Endothelial cell of umbilical vein (primary cell): ENCODE results near the gene FBXL13. TPM values are rescaled to one million over a fixed set of nuclear protein-coding genes. Genes with fewer than 3 reads are reported as not detected.

Experiments used
- BruUV-seq: library from RNA; stranded (reverse); fragments of 400-500 nt; replicated peaks from 2 replicates; lab custom pipeline; 2021; lab: Mats Ljungman, UMichigan
- CTCF ChIA-PET: fragments of 300-600, 350-600 bp; sonication (Branson Sonifier 250); formaldehyde crosslinking; loops from one replicate; lab custom pipeline; 2021; ENCODE audit warnings: antibody characterized with exemption, inconsistent platforms; lab: Charles Lee
- POLR2A ChIA-PET: fragments of 300-600, 350-600 bp; sonication (Branson Sonifier 250); formaldehyde crosslinking; loops from one replicate; lab custom pipeline; 2021; ENCODE audit warnings: antibody characterized with exemption, inconsistent platforms; lab: Charles Lee
- DNase-seq: peaks from one replicate; pipeline ENCODE4 v3.0.0-alpha.2; 2011; ENCODE audit warnings: low read depth, low spot score
- FAIRE-seq: peaks from 2 replicates; lab custom pipeline; 2011; peaks lifted over from hg19 to GRCh38; lab: Jason Lieb, UNC
- H2AFZ ChIP-seq: 2 replicates; pipeline ENCODE4 v1.6.0; 2012; ENCODE audit warnings: low read depth, low read length, control low read depth, inconsistent platforms
- H3K27ac ChIP-seq: 2 replicates; pipeline ENCODE4 v1.5.1; 2011; ENCODE audit warnings: low read depth, mild to moderate bottlenecking, control low read depth, low read length, moderate library complexity; ENCODE audit not compliant: insufficient read depth
- H3K27me3 ChIP-seq, 2 experiments: 2 replicates each; pipeline versions ENCODE4 v1.6.0 to v1.6.1; 2011; ENCODE audit warnings: low read length in 2 of 2, mixed read lengths in 1 of 2; ENCODE audit not compliant: control insufficient read depth in 2 of 2, insufficient read depth in 2 of 2
- H3K36me3 ChIP-seq, 2 experiments: 2 replicates in 1 of 2; 3 replicates in 1 of 2; pipeline ENCODE4 v1.5.1; 2011; ENCODE audit warnings: low read length in 2 of 2, mild to moderate bottlenecking in 1 of 2, moderate library complexity in 1 of 2; ENCODE audit not compliant: control insufficient read depth in 2 of 2, insufficient read depth in 2 of 2; ENCODE audit errors: extremely low read depth in 1 of 2
- H3K4me1 ChIP-seq: 3 replicates; pipeline ENCODE4 v1.5.1; 2011; ENCODE audit warnings: mild to moderate bottlenecking, low read length; ENCODE audit not compliant: control insufficient read depth, insufficient read depth; ENCODE audit errors: extremely low read depth
- H3K4me2 ChIP-seq: 2 replicates; pipeline ENCODE4 v1.6.1; 2011; ENCODE audit warnings: low read length, control low read depth, mixed read lengths; ENCODE audit not compliant: insufficient read depth
- H3K4me3 ChIP-seq, 3 experiments: fragments of 200-600 bp in 1 of 3; sonication (generic), shearing (Covaris generic) in 1 of 3; replicated peaks in 1 of 3; 2 replicates each; pipeline ENCODE4 v1.5.1; 2011 to 2016; ENCODE audit warnings: control low read depth in 3 of 3, low read length in 3 of 3, mild to moderate bottlenecking in 2 of 3, inconsistent platforms in 1 of 3, low read depth in 1 of 3, moderate library complexity in 1 of 3; ENCODE audit not compliant: insufficient read depth in 1 of 3
- H3K79me2 ChIP-seq: 2 replicates; pipeline ENCODE4 v1.6.0; 2012; ENCODE audit warnings: low read length, inconsistent platforms; ENCODE audit not compliant: control insufficient read depth, insufficient read depth
- H3K9ac ChIP-seq: replicated peaks from 2 replicates; pipeline ENCODE3; 2011; ENCODE audit warnings: low read length, control low read depth; ENCODE audit not compliant: insufficient read depth; ENCODE audit errors: extremely low read depth
- H3K9me1 ChIP-seq: replicated peaks from 3 replicates; pipeline ENCODE4 v1.6.0; 2011; ENCODE audit warnings: mild to moderate bottlenecking, low read length; ENCODE audit not compliant: control insufficient read depth, insufficient read depth; ENCODE audit errors: extremely low read depth
- H3K9me3 ChIP-seq: replicated peaks from 2 replicates; pipeline ENCODE4 v1.5.1; 2012; ENCODE audit warnings: low read length, inconsistent platforms; ENCODE audit not compliant: control insufficient read depth, insufficient read depth
- H4K20me1 ChIP-seq: replicated peaks from 2 replicates; pipeline ENCODE3; 2011; ENCODE audit warnings: mild to moderate bottlenecking, low read length; ENCODE audit not compliant: control insufficient read depth, insufficient read depth; ENCODE audit errors: extremely low read depth
- EZH2 ChIP-seq: IDR thresholded peaks from 2 replicates; pipeline ENCODE4 v1.6.1; 2012; ENCODE audit warnings: borderline replicate concordance, low read depth, mild to moderate bottlenecking, moderate library complexity, low read length, inconsistent platforms; ENCODE audit not compliant: severe bottlenecking
- FOS ChIP-seq: IDR thresholded peaks from 2 replicates; pipeline ENCODE4 v1.6.1; 2011; ENCODE audit warnings: mild to moderate bottlenecking, low read length, moderate library complexity, borderline replicate concordance; ENCODE audit not compliant: insufficient read depth
- GATA2 ChIP-seq: IDR thresholded peaks from 2 replicates; pipeline ENCODE4 v1.7.0; 2011; ENCODE audit warnings: low read depth, mild to moderate bottlenecking, moderate library complexity, mixed read lengths, low read length; ENCODE audit not compliant: insufficient read length, insufficient read depth
- JUN ChIP-seq: IDR thresholded peaks from 2 replicates; pipeline ENCODE4 v1.6.1; 2011; ENCODE audit warnings: borderline replicate concordance, low read depth; ENCODE audit not compliant: insufficient read length, insufficient read depth
- MYC ChIP-seq: IDR thresholded peaks from one replicate; pipeline ENCODE4 v1.6.1; 2011; ENCODE audit warnings: mild to moderate bottlenecking, low read depth, low read length
- POLR2A ChIP-seq: IDR thresholded peaks from 2 replicates; pipeline ENCODE4 v1.6.1; 2012; ENCODE audit warnings: low read depth, mild to moderate bottlenecking, control low read depth, low read length
- POLR2AphosphoS5 ChIP-seq: IDR thresholded peaks from 2 replicates; pipeline ENCODE4 v1.6.1; 2012; ENCODE audit warnings: low read depth, mild to moderate bottlenecking, control low read depth, low read length, moderate library complexity; ENCODE audit not compliant: insufficient read depth
- dilution Hi-C: fragments of 300-500 bp; cut with MboI; formaldehyde crosslinking; loops from one replicate; pipeline ENCODE4 v1.15.0; 2019; ENCODE audit warnings: low sequenced_read_pairs; ENCODE audit not compliant: extremely low pct_ligation_motif_present
- intact Hi-C: fragments of 100-400 bp; cut with micrococcal nuclease; formaldehyde crosslinking; loops from one replicate; pipeline ENCODE4 v1.10.0; 2022
- polyA plus RNA-seq, 4 experiments: library from polyadenylated mRNA; depleted of rRNA in 3 of 4; stranded (reverse) in 3 of 4; unstranded in 1 of 4; fragments of >200 nt; gene quantifications; 2 replicates each; pipeline versions ENCODE4 v1.2.1 to v1.2.3, GENCODE V29; 2011 to 2012; ENCODE audit warnings: missing spikeins in 1 of 4
- total RNA-seq: library from RNA; stranded (reverse); gene quantifications from 2 replicates; pipeline ENCODE4 v1.2.3, GENCODE V29; 2021
- TF ChIP-seq, protein P1 (sequence below): IDR thresholded peaks from 2 replicates; pipeline ENCODE4 v1.6.1; 2011; ENCODE audit not compliant: insufficient read depth, insufficient read length
- TF ChIP-seq, protein P2 (sequence below), 2 donors: IDR thresholded peaks; 1 replicate in 1 of 2; 2 replicates in 1 of 2; pipeline ENCODE4 v1.5.1; 2011; ENCODE audit warnings: low read length in 2 of 2, mild to moderate bottlenecking in 2 of 2, moderate library complexity in 2 of 2, control low read depth in 1 of 2, inconsistent platforms in 1 of 2, low read depth in 1 of 2; ENCODE audit not compliant: insufficient read depth in 1 of 2; ENCODE audit errors: extremely low read depth in 1 of 2

The FBXL13 gene
- total and polyA plus RNA-seq, 2 donors (not counting 3 experiments of a cell fraction or from before 2014, with no cell fraction given) = 3.9 to 4.6 TPM

DNA sequence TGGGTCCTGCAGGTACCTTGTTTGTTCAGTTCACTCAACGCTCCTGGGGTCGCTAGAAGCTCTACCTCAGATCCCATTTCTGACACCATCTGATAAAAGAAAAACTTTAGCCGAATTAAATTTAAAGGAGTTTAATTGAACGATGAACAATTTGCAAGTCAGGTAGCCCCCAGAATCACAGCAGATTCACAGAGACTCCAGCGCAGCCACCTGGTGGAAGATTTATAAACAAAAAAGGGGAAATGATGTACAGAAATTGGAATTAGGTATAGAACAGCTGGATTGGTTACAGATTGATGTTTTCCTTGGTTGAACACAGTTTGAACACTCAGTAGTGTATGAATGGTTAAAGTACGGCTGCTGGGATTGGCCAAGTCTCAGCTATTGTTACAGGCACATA is 23.1 kb downstream of the FBXL13 start:
- FAIRE-seq = no peak
- no peaks in the 10 kb centered on the region for H3K79me2 ChIP-seq
- TF ChIP-seq POLR2AphosphoS5 (no peak), EZH2 (no peak), GATA2 (no peak), MYC (no peak), POLR2A (no peak), JUN (no peak), FOS (no peak)
- TF ChIP-seq, protein P1, sequence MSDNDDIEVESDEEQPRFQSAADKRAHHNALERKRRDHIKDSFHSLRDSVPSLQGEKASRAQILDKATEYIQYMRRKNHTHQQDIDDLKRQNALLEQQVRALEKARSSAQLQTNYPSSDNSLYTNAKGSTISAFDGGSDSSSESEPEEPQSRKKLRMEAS = no peak
- TF ChIP-seq, protein P2, sequence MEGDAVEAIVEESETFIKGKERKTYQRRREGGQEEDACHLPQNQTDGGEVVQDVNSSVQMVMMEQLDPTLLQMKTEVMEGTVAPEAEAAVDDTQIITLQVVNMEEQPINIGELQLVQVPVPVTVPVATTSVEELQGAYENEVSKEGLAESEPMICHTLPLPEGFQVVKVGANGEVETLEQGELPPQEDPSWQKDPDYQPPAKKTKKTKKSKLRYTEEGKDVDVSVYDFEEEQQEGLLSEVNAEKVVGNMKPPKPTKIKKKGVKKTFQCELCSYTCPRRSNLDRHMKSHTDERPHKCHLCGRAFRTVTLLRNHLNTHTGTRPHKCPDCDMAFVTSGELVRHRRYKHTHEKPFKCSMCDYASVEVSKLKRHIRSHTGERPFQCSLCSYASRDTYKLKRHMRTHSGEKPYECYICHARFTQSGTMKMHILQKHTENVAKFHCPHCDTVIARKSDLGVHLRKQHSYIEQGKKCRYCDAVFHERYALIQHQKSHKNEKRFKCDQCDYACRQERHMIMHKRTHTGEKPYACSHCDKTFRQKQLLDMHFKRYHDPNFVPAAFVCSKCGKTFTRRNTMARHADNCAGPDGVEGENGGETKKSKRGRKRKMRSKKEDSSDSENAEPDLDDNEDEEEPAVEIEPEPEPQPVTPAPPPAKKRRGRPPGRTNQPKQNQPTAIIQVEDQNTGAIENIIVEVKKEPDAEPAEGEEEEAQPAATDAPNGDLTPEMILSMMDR (IDR thresholded peaks at IDR 0.05; ENCODE audit: extremely low read depth in 1 of 2, insufficient read depth in 1 of 2, low read depth in 1 of 2, low read length in 2 of 2) = no peak
- no peak overlapping the region for H3K4me2 ChIP-seq
- CTCF ChIA-PET = interaction anchor here (0.6 to 1.6 kb wide), 4 partner anchors 10 to 293 kb away, joined by 3 to 8 read pairs (median 3); no protein-coding TSS in a partner anchor
- dilution Hi-C loops (no loop called here), intact Hi-C loops (no loop called here)
- H3K27ac ChIP-seq = no peak overlapping the region
- H3K36me3 ChIP-seq = no peaks in the 10 kb centered on the region
- no peaks in the 10 kb centered on the region for H3K4me1 ChIP-seq
- H2AFZ ChIP-seq = no peak overlapping the region
- H3K27me3 ChIP-seq = no peaks in the 10 kb centered on the region
- BruUV-seq = no TSS peak
- no peaks in the 10 kb centered on the region for H4K20me1 ChIP-seq
- DNase-seq = no peak
- POLR2A ChIA-PET = no interaction called here
- H3K9ac ChIP-seq = no peak overlapping the region
- no peaks in the 10 kb centered on the region for H3K9me1 ChIP-seq
- no peaks in the 10 kb centered on the region for H3K9me3 ChIP-seq
- no peak overlapping the region for H3K4me3 ChIP-seq
